HG03439 (cell line): ENCODE measurements around the gene HLA-F.
A peak's percentile ranks its signal among the peaks of the same experiment; 100 is the strongest.

Experiments
- ATAC-seq: cut with Tn5 transposase; IDR thresholded peaks from one replicate; pipeline ENCODE4 v1.9.1; 2021; ENCODE audit warnings: mild to moderate bottlenecking, moderate library complexity; ENCODE audit not compliant: unreplicated experiment

HLA-F gene

DNA sequence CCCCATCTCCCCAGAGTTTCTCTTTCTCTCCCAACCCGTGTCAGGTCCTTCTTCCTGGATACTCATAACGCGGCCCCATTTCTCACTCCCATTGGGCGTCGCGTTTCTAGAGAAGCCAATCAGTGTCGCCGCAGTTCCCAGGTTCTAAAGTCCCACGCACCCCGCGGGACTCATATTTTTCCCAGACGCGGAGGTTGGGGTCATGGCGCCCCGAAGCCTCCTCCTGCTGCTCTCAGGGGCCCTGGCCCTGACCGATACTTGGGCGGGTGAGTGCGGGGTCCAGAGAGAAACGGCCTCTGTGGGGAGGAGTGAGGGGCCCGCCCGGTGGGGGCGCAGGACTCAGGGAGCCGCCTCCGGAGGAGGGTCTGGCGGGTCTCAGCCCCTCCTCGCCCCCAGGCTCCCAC, at the start of gene HLA-F:
Gene HLA-F, plus strand, starts transcription at position 173 of the 404 bp plus-strand sequence. Its CDS starts 30 bp downstream, at position 203.
- peak; percentile 79 for ATAC-seq

DNA sequence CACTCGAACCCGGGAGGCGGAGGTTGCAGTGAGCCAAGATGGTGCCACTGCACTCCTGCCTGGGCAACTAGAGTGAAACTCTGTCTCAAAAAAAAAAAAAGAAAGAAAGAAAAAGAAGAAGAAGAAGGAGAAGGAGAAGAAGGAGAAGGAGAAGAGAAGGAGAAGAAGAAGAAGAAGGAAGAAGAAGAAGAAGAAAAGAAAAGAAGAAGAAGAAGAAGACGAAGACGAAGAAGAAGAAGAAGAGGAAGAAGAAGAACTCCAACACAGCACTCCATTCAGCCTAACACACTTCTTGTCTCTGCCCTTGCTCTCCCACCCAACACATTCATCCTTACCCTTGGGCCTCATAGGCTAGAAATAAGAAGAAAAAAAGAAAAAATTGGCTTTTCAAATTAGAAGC, 49.2 kb upstream of the HLA-F start:
- no peak for ATAC-seq

DNA sequence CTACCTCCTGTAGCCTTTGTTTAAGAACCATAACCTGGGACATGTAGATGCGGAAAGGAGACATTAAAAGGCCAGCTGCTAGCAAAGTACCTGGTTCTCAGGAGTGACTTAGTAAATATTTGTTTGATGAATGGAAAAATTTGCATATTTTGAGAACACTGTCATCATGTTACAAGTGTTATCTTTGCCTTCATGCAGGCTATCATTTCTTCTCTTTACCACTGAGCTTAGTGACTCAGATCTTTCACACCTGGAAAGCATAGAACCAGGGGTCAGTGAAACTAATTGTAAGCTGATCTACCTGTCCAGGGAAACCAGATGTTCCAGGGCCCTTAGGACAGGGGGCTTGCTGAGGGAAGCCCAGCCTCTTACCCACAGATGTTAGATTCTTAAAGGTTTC, 47.7 kb upstream of the HLA-F start:
- no peak for ATAC-seq

DNA sequence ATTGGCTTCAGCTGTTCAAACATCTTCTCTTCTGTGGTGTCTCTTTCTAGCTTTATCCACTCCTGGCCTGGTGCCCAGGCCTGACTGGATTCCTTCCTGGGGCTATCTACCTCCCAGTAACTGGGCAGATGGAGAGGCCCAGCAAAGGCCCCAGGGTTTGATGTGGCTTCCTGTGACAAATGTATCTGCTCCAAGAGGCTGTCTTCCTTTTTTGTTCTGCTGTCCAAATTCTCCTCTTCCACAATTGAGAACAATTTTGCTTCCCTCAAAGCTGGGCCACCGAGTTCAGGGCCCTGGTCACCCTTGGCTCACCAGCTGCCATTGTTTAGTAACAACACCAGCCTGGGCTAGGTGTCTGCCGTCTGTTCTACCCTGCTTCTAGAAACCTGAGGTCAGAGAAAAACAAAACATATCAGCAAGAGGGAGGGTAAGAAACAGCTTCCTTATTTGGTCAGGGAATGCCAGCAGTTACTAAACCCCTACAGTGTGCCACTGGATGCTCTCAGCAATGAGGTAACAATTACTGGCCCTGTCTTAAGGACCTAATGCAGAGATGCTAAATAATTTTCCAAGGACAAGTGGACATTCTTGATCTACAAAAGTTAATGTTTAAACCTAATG, 46.1 kb upstream of the HLA-F start:
- ATAC-seq, result no peak

DNA sequence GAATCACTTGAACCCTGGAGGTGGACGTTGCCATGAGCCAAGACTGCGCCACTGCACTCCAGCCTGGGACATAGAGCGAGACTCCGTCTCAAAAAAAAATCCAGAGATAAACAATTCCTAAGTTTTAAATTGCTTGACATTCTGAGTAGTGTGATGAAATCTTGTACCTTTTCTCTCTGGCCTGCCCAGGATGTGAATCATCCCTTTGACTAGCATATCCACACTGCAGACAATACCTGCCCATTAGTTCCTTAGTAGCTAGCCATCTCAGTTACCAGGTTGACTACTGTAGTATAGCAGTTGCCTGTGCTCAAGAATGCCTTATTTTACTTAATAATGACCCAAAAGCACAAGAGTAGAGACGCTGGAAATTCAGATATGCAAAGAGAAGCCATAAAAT, 45.1 kb upstream of the HLA-F start:
- no peak for ATAC-seq

DNA sequence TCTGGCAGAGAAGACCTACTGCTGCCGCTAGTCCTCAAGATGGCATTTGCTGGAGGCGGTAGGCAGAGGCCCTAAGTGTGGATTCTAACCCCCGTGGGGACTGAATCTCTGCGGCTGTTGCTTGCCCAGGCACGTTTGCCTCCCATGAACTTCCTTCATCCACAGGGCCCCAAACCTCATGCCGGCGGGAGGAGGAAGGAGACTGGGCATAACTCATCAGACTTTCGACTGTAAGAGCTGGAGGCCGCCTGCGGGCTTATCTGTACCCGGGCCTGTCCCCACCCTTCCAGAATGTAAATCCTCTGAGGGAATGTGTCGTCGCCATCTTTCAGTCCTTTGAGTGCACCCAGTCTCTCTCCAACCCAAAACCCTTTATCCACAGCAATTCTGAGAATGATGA, 43.3 kb upstream of the HLA-F start:
- ATAC-seq, result no peak

DNA sequence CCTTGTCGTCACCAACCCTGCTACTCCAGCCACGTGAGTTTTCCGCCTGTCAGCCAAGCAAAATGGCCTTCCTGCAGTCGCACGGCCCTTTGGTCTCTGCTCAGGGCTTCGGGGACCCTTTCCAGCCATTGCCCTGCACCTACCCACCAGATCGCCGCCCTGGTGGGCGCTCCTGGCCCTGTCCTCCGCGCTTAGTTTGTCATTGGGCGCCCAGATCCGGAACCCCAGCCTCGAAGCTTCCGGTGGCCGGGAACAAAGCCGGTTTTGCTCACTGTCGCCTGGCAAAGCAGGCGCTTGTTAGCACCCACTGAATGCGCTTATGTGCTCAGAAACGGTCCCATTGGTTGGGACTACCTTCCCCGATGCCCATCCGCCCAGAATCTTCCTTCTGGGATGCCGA, 42.8 kb upstream of the HLA-F start:
- ATAC-seq, result no peak

DNA sequence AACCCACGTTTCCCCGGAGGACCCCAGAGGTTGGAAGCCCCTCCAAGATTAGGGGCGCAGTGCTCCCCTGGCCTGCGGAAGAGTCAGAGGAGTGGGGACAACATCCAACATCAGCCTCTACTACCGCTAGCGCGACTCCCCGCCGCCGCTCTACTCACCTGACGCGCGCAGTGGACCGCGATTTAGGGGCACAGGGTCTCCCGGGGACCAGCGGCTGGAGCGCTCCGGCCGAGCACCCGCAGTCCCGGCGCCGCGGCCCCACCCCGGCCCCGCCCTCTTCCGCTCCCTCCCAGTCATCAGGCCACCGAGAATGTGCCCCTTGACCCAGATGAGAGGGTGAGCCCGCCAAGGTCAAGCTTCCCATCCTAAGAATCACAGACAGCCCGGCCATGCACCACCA, 42.3 kb upstream of the HLA-F start, which contains the start of gene ZFP57:
Gene ZFP57, minus strand, starts transcription at position 249 of the 400 bp plus-strand sequence. CDS start 4,149 bp downstream, outside the sequence.
- no peak for ATAC-seq

DNA sequence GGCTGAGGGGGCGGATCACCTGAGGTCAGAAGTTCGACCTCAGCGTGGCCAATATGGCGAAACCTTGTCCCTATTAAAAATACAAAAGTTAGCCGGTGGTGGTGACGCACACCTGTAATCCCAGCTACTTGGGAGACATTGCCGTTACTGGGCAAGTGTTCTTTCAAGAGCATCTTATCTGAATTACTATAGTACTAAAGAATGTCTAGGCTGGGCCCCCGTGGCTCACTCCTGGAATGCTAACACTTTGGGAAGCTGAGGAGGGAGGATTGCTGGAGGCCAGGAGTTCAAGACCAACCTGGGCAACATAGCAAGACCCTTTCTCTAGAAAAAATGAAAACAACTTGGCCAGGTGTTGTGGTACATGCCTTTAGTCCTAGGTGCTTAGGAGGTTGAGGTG, 41.4 kb upstream of the HLA-F start:
- ATAC-seq, result no peak

DNA sequence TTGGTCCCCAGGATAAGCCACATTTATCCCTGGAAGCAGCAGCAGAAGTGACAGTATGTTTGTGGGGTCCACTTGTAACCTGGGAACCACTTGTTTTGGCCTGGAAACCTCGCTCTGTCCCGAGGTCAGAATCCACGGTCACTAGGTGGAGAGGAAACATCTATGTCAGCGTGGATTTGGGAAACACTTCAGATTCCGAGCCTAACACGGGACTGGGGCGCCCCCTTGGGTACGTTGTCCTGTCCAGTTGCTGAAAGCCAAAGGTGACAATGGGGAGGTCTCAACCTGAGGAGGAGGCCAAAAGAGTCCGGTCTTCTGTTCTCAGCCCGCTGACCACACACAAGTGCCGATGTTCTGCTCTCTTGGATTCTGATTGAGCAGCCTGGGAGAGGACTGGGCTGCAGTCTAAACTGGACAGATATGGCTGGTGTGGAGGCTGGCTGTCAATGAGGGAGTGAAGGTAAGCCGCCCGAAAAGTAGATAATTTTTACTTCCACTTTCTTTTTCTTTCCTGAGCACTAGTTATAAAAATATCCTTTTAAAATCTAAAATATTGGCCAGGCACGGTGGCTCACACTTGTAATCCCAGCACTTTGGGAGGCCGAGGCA, 37.4 kb upstream of the HLA-F start:
- ATAC-seq, result no peak

DNA sequence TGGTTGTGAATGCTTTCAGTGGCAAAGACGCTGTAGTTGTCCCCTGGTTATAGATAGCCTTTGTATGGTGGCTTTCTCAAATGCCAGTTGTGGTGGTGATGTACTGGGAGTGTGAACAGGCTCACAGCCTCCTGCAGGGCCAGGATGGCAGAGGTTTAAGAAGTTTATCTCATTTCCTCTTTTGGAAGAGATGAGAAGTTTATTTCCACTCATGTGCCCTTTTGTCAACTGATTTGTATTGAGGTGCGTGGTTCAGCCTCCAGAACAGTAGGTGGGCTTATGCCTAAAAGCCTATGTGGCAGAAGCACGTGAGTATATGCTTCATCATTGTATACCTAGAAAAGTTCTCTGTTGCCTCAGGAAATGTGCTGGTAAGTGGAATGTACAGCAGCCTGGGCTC, 28.6 kb upstream of the HLA-F start:
- no peak for ATAC-seq

DNA sequence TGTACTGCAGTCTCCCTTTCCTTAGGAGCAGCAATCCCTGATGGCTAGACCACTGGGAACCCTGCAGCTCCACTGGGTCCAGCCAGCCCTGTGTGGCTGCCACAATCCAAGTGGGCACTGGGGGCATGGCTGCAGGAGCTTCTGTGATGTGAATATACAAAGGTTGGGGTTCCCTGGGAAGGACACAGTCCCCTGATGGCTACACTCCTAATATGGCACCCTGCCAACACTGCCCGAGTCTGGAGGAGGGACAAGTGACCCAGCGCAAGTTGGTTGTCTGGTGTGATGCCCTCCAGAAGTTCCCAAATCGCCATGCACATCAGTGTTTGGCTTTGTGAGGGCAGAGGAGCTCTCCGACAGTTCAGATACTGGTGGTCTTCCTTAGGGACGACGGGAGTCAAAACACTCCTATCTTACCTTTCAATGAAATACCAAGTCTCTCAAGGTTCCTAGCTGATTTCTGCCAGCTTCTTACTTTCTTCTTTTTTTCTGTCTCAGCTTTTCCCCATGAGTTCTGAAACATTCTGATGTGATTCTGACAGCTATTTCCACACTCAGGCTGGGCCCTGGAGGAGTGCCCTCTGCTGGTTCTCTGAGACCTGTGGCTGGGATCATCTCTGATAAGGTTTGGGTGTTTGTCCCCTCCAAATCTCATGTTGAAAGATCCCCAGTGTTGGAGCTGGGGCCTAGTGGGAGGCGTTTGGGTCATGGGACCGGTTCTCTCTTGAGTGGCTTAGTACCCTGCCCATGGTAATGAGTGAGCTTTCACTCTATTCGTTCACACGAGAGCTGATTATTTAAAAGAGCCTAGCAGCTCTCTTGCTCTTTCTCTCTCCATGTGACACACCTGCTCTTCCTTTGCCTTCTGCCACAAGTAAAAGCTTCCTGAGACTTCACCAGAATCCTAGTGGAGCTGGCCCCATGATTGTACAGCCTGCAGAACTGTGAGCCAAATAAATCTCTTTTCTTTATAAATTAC, 26.8 kb upstream of the HLA-F start:
- no peak for ATAC-seq

DNA sequence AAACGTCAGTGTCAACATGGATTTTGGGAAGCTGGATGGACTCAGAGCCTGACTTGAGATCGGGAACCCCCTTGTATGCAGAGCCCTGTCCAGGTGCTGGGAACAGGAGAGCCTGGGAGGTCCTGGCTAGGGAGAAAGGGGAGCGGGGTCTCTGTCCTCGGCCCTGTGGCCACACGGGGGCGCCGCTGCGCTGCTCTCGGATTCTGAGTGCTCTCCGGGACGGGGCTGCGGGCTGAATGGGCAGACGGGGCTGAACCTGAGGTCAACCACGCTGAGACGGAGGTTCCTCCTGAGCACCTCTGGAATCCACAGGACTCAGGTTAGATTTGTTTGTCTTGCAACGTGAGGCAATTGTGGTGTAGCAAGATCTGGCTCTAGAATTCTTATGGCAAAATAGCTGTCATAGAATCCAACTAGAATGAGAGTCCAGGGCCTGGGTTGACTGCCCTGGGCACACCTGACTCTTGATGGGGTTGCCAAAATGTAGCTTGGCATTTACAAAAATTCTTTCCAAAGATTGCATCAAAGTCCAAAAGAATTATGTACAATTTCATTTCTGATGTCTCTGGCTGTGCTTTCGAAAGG, 20.6 kb upstream of the HLA-F start:
- ATAC-seq, result peak; percentile 54

DNA sequence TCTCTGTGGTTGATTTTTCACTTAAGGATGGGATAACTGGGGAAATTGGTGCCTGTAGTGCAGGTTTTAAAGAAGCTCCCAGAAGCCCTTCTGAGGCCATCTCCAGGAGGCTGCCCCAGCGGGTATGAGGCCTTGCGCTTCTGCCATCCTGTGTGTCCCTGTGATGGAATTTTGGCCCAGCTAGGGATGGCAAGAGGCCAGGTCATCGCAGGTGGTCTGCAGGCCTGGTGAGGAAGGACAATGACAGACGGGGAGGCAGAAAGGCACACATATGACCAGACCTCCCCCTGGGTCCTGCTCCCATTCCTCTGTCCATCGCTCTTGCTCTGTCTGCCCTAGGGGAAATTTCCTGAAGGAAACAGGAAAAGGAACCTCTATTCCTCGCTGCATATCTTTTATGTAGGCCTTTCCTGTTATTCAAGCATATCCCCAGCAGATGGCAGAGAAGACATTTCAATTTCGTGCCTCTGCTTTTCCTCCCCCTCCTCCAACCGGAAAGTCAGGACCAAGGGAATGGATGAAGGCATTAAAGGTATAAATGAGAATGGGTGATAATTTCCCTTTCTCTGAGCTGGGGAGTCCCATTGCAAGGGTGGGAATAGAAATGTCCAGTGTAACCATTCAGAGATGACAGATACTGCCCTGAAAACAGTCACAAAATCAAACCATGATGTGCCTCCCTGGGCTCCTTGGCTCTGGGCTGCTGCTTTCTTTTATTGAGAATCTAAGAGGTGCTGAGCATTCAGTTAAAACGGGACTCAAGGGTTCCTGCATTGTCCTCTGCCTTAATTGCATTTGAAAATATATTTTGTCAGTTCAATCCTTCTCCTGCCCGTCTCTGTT, 17.6 kb upstream of the HLA-F start:
- ATAC-seq, result no peak

DNA sequence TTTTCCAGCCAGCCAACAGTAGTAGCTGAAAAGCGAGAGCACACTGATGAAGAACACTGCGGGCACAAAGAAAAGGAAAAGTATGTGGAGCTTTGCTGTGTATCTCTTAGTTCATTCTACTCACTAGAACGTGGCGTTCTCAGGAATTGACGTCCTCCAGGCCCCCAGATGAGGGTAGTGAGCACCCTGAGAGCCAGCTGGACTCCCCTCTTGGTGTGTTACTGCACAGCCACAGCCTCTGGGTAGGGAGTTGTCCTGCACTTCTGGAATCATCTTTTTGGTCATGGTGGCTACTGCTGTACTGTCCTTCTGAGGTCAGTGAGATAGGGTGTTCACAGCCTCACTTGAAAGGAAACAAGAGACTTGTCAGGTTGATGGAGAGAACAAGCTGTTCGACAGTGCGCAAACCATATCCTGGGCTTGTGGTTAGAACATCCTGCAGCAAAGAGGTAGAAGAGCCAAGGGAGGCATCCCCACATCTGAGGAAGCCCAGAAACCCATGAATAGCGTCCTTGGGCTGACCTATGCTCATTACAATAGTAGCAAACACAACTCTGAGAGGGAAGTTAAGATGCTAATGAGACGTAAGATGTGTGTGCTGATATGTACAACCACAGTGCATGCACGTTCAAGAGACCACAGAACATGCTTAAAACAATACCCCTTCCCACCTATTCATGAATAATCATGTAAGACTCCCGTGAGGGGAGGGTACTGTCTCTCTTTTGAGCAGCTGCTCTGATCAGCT, 14.6 kb upstream of the HLA-F start:
- no peak for ATAC-seq

DNA sequence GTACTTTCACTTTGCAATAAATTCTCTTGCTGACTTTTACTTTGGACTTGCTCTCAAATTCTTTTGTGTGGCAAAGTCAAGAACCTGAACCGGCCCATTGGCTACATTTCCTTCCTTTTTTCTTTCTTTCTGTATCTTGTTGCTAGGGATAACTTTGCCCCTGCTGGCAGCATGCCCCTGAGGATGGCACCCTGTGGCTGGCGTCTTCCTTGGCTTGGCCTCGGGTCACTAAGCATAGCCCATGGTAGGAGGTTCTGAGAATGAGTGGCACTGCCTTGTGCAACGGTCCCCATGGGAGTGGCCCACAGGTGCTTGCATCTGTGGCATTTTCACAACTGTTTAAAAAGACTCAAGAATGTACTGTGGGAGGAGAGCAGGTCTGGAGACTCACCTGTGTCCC, 14.0 kb upstream of the HLA-F start:
- no peak for ATAC-seq

DNA sequence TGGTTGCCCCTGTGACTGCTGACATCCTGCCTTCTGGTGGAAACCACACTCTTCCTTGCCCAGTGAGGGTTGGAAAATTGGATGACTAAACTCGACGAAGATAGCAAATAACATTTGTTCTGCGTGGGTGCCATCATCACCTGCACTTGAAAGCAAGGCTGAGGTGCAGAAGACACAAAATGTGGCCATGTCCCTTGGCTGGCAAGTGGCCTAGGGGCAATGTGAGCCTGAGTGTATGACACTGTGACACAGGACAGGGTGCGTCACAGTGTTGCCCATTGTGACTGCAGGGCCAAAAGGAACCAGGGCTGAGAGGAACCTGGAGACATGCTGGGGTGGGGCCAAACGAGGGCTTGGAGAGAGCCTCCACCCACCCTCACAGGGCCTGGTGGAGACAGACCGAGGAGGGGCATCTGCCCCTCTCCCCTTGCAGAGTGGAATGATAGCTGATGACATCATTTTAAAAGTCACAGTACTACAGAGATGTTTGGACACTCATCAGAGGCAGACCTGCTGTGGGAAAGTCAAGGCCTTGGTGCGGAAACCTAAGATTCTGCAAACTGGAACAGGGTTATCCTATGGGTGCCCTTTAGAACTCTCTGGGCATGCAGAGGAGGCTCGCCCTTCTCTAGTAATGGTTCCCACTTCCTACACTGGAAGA, 12.8 kb upstream of the HLA-F start:
- ATAC-seq, result no peak

DNA sequence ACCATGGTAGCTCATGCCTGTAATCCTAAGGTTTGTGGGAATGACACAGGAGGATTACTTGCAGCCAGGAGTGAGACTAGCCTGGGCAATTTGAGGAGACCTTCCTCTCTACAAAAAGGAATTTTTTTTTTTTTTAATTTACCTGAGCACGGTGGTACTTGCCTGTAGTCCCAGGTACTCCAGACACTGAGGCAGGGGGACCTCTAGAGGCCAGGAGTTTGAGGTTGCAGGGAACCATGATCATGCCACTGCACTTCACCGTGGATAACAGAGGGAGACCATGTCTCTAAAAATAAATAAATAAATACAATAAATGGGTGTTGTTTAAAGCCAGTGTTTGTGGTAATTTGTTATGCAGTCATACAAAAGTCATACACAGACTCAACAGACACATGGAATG, 2.4 kb upstream of the HLA-F start:
- ATAC-seq, result no peak
